Upper lobe of left lung (tissue), 4 donors: ENCODE data around the gene PKNOX2.

ENCODE experiments used
- EP300 ChIP-seq, 4 donors: sonication (generic); formaldehyde crosslinking; IDR thresholded peaks; one replicate each; pipeline ENCODE4 v1.5.1; 2017; ENCODE audit warnings: antibody characterized with exemption in 4 of 4, control low read depth in 2 of 4
- POLR2A ChIP-seq, 4 donors: fragments of 450-650 bp; IDR thresholded peaks; one replicate each; pipeline ENCODE4 v1.5.1; 2016 to 2017; ENCODE audit warnings: antibody characterized with exemption in 4 of 4, mild to moderate bottlenecking in 2 of 4
- POLR2AphosphoS5 ChIP-seq, 2 donors: sonication (generic); formaldehyde crosslinking; IDR thresholded peaks; one replicate each; pipeline ENCODE4 v1.5.1; 2017; ENCODE audit warnings: antibody characterized with exemption in 2 of 2
- TF ChIP-seq, protein P1 (sequence below), 6 experiments: fragments of 450-650 bp in 4 of 6; fragments of 200-600 bp in 2 of 6; sonication (generic) in 2 of 6; IDR thresholded peaks; one replicate each; pipeline ENCODE4 v1.5.1; 2016 to 2019; ENCODE audit warnings: antibody characterized with exemption in 6 of 6

DNA sequence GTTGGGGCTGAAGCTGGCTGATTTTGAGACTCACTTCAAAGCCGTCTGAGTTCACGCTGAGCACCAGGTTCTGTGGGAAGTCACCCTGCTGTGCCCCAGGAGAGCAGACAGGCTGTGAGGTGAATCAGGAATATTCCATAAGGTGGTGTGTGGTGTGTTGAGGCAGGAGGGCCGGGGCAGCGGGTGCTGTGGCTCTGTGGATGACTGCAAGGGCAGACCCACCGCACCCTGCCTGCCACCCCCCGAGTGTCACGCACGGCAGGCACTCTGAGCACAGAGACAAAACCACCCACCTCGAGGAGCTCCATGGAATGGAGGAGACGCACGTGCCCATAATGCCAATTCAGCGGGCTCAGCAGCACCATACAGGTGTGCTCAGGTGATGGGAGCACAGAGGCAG lies 147.8 kb downstream of the PKNOX2 start:
- TF ChIP-seq, protein P1, sequence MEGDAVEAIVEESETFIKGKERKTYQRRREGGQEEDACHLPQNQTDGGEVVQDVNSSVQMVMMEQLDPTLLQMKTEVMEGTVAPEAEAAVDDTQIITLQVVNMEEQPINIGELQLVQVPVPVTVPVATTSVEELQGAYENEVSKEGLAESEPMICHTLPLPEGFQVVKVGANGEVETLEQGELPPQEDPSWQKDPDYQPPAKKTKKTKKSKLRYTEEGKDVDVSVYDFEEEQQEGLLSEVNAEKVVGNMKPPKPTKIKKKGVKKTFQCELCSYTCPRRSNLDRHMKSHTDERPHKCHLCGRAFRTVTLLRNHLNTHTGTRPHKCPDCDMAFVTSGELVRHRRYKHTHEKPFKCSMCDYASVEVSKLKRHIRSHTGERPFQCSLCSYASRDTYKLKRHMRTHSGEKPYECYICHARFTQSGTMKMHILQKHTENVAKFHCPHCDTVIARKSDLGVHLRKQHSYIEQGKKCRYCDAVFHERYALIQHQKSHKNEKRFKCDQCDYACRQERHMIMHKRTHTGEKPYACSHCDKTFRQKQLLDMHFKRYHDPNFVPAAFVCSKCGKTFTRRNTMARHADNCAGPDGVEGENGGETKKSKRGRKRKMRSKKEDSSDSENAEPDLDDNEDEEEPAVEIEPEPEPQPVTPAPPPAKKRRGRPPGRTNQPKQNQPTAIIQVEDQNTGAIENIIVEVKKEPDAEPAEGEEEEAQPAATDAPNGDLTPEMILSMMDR (IDR thresholded peaks at IDR 0.05): no peak
- TF ChIP-seq POLR2AphosphoS5 (IDR thresholded peaks at IDR 0.05): no peak
- TF ChIP-seq POLR2A (IDR thresholded peaks at IDR 0.05): no peak
- no peak for TF ChIP-seq EP300 (IDR thresholded peaks at IDR 0.05)
